GM12891 (cell line): ENCODE results near the gene SKOR2.

ENCODE experiments used
- PAX5 ChIP-seq: IDR thresholded peaks from 2 replicates; pipeline ENCODE4 v1.6.1; 2011; ENCODE audit warnings: low read length, moderate library complexity, mild to moderate bottlenecking; ENCODE audit not compliant: insufficient read depth, severe bottlenecking
- POLR2A ChIP-seq: IDR thresholded peaks from 2 replicates; pipeline ENCODE4 v1.6.1; 2011; ENCODE audit warnings: low read depth, low read length, control low read depth
- POLR2AphosphoS5 ChIP-seq: IDR thresholded peaks from 2 replicates; pipeline ENCODE4 v1.6.1; 2011; ENCODE audit warnings: low read depth, low read length, control low read depth
- POU2F2 ChIP-seq: IDR thresholded peaks from 2 replicates; pipeline ENCODE4 v1.6.1; 2011; ENCODE audit warnings: low read depth, mild to moderate bottlenecking, control low read depth, low read length, moderate library complexity
- TAF1 ChIP-seq: IDR thresholded peaks from 2 replicates; pipeline ENCODE4 v1.6.1; 2011; ENCODE audit warnings: low read depth, low read length, control low read depth

- TF ChIP-seq POLR2A (no peak), POLR2AphosphoS5 (no peak), PAX5 (no peak), TAF1 (no peak), POU2F2 (no peak)
Measured at GRCh38 chr18:47206945-47207637, 44.4 kb downstream of the SKOR2 start.
